IPS DF 19.7 (cell line): ENCODE data around the gene PTPA.

Experiments used
- DNase-seq: peaks from one replicate; pipeline ENCODE4 v3.0.0-alpha.2; 2013; ENCODE audit warnings: low read depth, low spot score

PTPA gene

DNA sequence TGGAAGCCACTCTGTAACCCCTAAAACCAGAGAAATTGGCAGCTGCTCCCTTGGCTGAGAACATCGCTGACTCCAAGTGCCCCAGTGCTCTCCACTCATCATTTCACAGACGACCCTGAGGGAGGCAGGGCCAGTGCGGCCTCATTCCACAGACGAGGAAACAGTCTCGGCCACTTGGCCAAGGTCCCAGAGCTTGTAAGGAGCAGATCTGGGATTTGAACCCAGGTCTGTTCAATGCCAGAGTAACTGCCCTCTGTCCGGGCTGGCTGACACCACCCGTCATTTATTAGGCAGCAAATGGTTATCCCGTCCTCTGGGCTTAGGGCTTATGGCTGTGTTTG, 86.7 kb downstream of the PTPA start:
- DNase-seq: no peak
